Superior temporal gyrus (tissue), 1 donor: Measurements from ENCODE around the gene SPNS3.

ENCODE experiments used
- DNase-seq: peaks from one replicate; pipeline ENCODE4 v3.0.0-alpha.2; 2016; ENCODE audit errors: extremely low spot score

The SPNS3 gene

GRCh38 chr17:4433515-4434031 is at the start of gene SPNS3:
TSS of gene SPNS3 (plus strand) at chr17:4433940. CDS start at chr17:4433968, 28 bp downstream.
- DNase-seq, result no peak

- DNase-seq, result peak; percentile 13
Measured at GRCh38 chr17:4386406-4386805, 47.3 kb upstream of the SPNS3 start.

- no peak for DNase-seq
Measured at GRCh38 chr17:4387137-4387536, 46.6 kb upstream of the SPNS3 start.

GRCh38 chr17:4389079-4389478 is 44.7 kb upstream of the SPNS3 start:
- no peak for DNase-seq

GRCh38 chr17:4393806-4394205 is 39.9 kb upstream of the SPNS3 start:
- no peak for DNase-seq

- no peak for DNase-seq
Measured at GRCh38 chr17:4394208-4395110, 39.3 kb upstream of the SPNS3 start.

GRCh38 chr17:4395111-4395478 is 38.6 kb upstream of the SPNS3 start:
- DNase-seq, result no peak

GRCh38 chr17:4397840-4398239 is 35.9 kb upstream of the SPNS3 start:
- DNase-seq, result no peak

- no peak for DNase-seq
Measured at GRCh38 chr17:4405038-4405669, 28.6 kb upstream of the SPNS3 start.

- no peak for DNase-seq
Measured at GRCh38 chr17:4405699-4406098, 28.0 kb upstream of the SPNS3 start.

GRCh38 chr17:4406386-4406785 is 27.4 kb upstream of the SPNS3 start:
- no peak for DNase-seq

GRCh38 chr17:4407216-4407615 is 26.5 kb upstream of the SPNS3 start:
- no peak for DNase-seq

GRCh38 chr17:4407851-4408250 is 25.9 kb upstream of the SPNS3 start:
- DNase-seq, result no peak

GRCh38 chr17:4409659-4410058 is 24.1 kb upstream of the SPNS3 start:
- no peak for DNase-seq

- DNase-seq, result no peak
Measured at GRCh38 chr17:4411201-4411600, 22.5 kb upstream of the SPNS3 start.

- DNase-seq, result peak; percentile 96
Measured at GRCh38 chr17:4412933-4413831, 20.6 kb upstream of the SPNS3 start.

- DNase-seq, result no peak
Measured at GRCh38 chr17:4417129-4417667, 16.5 kb upstream of the SPNS3 start.

- peak; percentile 92 for DNase-seq
Measured at GRCh38 chr17:4420692-4421131, 13.0 kb upstream of the SPNS3 start.

- no peak for DNase-seq
Measured at GRCh38 chr17:4422864-4423263, 10.9 kb upstream of the SPNS3 start.

- DNase-seq, result no peak
Measured at GRCh38 chr17:4425398-4425797, 8.3 kb upstream of the SPNS3 start.

GRCh38 chr17:4426499-4427208 is 7.1 kb upstream of the SPNS3 start:
- no peak for DNase-seq
